Astrocyte (in vitro differentiated cells and primary cell): ENCODE data around the gene PSMA4.

ENCODE experiments used
- EZH2 ChIP-seq: IDR thresholded peaks from 2 replicates; pipeline ENCODE4 v1.6.1; 2012; ENCODE audit warnings: mild to moderate bottlenecking, low read length, inconsistent platforms; ENCODE audit not compliant: insufficient read depth
- TF ChIP-seq, protein P1 (sequence below): IDR thresholded peaks from 2 replicates; pipeline ENCODE4 v1.5.1; 2011; ENCODE audit warnings: low read depth, mild to moderate bottlenecking, inconsistent platforms, low read length, moderate library complexity; ENCODE audit not compliant: insufficient read depth

DNA sequence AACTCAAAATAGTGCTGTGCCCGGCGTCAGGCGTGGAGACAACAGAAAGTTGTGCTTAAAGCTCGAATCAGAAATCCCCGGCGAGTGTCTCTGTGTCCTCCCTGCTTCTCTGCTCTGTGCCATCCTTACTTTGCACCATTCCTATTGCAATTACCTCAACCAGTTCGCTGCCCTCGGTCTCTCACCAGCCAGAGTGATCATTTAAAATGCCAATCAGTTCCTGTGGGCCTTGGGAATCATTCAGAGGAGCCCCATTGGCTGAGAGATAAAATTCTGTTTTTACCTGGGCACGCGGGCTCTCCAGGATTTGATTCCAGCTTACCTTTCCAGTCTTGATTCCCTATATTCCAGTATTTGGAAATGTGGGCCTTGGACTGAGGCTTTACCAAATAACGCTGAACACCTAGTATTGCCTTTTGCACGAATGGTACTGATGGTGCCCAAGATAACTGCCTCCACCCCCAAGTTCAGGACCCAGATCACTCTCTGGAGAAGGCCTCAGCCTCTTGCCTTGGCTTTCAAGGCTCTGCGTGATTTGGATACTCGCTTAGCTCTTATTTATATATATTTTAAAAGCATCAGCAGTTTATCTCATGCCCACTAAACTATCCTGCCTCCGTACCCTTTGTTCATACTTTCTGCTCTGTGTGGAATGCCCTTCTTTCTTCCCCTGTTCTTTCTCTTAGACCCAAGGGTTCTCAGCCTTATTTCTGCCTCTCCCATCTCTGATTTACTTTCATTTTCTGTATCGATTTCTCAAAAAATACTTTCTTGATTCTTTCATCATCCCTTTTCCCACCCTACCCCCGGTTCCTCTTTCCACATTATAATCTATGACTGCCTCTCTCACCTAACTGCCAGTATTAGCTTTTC, 863 bp downstream of the PSMA4 start:
- TF ChIP-seq, protein P1, sequence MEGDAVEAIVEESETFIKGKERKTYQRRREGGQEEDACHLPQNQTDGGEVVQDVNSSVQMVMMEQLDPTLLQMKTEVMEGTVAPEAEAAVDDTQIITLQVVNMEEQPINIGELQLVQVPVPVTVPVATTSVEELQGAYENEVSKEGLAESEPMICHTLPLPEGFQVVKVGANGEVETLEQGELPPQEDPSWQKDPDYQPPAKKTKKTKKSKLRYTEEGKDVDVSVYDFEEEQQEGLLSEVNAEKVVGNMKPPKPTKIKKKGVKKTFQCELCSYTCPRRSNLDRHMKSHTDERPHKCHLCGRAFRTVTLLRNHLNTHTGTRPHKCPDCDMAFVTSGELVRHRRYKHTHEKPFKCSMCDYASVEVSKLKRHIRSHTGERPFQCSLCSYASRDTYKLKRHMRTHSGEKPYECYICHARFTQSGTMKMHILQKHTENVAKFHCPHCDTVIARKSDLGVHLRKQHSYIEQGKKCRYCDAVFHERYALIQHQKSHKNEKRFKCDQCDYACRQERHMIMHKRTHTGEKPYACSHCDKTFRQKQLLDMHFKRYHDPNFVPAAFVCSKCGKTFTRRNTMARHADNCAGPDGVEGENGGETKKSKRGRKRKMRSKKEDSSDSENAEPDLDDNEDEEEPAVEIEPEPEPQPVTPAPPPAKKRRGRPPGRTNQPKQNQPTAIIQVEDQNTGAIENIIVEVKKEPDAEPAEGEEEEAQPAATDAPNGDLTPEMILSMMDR: no peak
- TF ChIP-seq EZH2: no peak
